Mucosa of stomach (tissue), 1 donor: ENCODE results near the gene KCTD7.
"Not testable (repeated sequence)": the region's sequence is repeated elsewhere in the genome, so short reads cannot be mapped to it uniquely, and the experiment has no call there.

Experiments used
- H3K27me3 ChIP-seq: one replicate; pipeline ENCODE4 v1.7.0; 2013; ENCODE audit warnings: mild to moderate bottlenecking, low read length; ENCODE audit not compliant: control insufficient read depth, insufficient read depth
- H3K36me3 ChIP-seq: one replicate; pipeline ENCODE4 v1.7.0; 2013; ENCODE audit warnings: low read length; ENCODE audit not compliant: control insufficient read depth, insufficient read depth
- H3K4me1 ChIP-seq: one replicate; pipeline ENCODE4 v1.7.0; 2013; ENCODE audit warnings: mild to moderate bottlenecking, low read length; ENCODE audit not compliant: control insufficient read depth, insufficient read depth
- H3K4me3 ChIP-seq: one replicate; pipeline ENCODE4 v1.7.0; 2013; ENCODE audit warnings: low read length
- H3K9ac ChIP-seq: one replicate; pipeline ENCODE4 v1.7.0; 2013; ENCODE audit warnings: mild to moderate bottlenecking, low read length, moderate library complexity
- H3K9me3 ChIP-seq: one replicate; pipeline ENCODE4 v1.7.0; 2013; ENCODE audit warnings: mild to moderate bottlenecking, low read length, moderate library complexity; ENCODE audit not compliant: control insufficient read depth
- donor health status: Pancreatic carcinoma.

The KCTD7 gene

DNA sequence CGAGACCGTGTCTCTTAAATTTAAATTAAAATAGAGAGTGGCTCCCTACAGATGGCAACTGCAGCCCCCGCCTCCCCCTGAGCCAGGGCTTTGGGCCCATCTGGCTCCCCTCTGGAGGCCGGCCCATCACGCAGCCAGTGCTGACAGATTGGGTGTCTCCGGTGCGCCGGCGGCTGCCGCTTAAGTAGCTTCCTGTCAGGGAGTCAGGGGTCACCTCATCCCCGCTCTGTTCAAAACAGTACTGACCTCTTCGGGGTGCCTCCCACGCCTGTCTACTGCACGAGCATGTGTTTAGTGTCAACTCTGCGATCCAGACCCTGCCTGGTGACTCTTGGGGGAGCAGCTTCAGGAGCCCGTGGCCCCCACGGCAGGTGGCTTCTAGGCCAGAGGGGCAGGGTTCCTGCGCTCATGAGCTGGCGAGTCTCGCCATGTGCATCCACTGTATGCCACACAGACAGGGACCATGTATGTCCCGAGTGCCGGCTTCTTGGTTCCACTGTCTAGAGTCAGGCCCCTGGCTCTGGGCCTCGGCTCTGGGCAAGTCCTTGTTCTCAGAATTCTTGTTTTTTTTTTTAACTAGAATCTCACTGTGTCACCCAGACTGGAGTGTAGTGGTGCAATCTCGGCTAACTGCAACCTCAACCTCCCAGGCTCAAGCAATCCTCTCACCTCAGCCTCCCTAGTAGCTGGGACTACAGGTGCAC is 36.1 kb downstream of the KCTD7 start:
- no peak overlapping the region for H3K4me3 ChIP-seq
- no peaks in the 10 kb centered on the region for H3K27me3 ChIP-seq
- no peaks in the 10 kb centered on the region for H3K9me3 ChIP-seq
- H3K4me1 ChIP-seq: peaks cover 3% of the 10 kb centered on the region
- no peaks in the 10 kb centered on the region for H3K36me3 ChIP-seq
- no peak overlapping the region for H3K9ac ChIP-seq

DNA sequence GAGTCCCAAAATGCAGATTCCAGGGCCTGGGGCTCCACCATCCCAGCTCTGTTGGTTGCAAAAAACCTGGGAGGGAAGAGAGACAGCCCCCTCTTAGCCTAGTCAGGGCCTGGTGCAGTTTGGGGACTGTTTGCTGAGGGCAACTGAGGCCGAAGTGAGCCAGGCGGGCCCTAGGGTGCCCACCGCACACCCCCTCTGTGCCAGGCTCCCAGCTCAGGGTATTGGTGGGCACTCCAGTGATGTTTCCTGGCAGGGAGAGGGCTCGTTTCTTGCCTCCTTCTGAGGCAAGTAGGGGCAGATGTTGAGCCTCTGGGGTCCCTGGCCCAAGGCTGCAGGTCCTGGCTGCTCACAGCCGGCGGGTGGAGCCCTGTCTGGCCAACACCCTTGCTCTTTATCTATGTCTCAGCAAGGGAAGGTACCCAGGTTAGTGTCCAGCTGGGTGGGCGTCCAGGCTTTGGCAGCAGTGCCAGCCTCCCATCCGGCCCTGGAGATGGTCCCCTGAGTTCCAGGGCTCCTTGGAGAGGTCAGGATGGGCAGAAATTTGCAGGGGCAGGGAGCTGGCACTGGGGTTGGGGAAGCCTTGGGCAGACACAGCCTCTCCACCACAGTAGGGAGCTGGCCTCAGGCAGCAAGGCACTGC is 37.8 kb downstream of the KCTD7 start:
- Histone ChIP-seq H3K27me3 (no peaks in the 10 kb centered on the region), H3K36me3 (no peaks in the 10 kb centered on the region), H3K9ac (no peak overlapping the region), H3K9me3 (no peaks in the 10 kb centered on the region), H3K4me1 (peaks cover 3% of the 10 kb centered on the region), H3K4me3 (no peak overlapping the region)

DNA sequence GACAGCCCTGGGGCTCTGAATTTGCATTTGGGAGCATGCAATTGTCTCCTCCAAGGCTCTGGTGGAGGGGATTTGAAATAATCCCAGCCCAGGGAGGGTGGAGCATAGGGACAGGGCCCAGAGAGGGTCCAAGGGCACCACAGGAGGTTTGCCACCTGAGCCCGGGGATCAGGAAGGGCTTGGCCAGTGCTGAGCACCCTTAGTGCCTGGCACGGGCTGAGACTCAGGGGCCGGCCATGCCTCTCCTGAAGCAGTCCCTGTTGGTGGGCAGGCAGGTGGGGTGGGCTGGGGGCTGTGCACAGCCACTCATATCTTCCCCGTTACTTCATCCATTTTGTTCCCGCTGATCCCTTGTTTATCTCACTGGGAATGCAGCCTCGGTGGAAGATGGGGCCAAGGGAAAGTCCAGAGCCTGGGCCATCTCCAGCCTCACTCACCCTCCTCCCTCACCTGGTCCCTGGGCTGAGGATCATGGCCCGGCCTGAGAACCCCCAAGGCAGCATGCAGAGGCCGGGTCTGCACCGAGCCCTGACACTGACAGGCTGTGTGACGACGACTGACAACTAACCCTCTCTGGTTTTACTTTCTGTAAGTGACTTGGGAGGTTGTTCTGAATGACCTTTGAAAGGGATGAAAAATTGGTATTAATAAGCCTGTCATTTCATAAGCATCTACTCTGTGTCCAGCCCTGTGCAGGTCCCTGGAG is 38.5 kb downstream of the KCTD7 start:
- peaks cover 3% of the 10 kb centered on the region for H3K4me1 ChIP-seq
- no peaks in the 10 kb centered on the region for H3K36me3 ChIP-seq
- no peak overlapping the region for H3K4me3 ChIP-seq
- no peaks in the 10 kb centered on the region for H3K9me3 ChIP-seq
- no peaks in the 10 kb centered on the region for H3K27me3 ChIP-seq
- H3K9ac ChIP-seq: no peak overlapping the region

DNA sequence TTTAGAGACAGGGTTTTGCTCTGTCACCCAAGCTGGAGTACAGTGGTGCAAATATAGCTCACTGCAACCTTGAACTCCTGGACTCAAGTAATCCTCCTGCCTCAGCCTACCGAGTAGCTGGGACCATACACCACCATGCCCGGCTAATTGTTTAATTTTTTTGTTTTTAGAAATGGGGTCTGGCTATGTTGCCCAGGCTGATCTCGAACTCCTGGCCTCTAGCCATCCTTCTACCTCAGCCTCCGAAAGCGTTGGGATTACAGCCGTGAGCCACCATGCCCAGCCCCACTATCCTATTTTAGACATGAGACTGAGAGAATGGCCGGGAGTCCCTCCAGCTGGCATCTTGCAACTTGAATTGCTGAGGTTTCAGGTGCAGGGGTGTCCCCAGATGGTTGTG is 39.4 kb downstream of the KCTD7 start:
- no peak overlapping the region for H3K4me3 ChIP-seq
- no peak overlapping the region for H3K9ac ChIP-seq
- H3K4me1 ChIP-seq: peaks cover 3% of the 10 kb centered on the region

DNA sequence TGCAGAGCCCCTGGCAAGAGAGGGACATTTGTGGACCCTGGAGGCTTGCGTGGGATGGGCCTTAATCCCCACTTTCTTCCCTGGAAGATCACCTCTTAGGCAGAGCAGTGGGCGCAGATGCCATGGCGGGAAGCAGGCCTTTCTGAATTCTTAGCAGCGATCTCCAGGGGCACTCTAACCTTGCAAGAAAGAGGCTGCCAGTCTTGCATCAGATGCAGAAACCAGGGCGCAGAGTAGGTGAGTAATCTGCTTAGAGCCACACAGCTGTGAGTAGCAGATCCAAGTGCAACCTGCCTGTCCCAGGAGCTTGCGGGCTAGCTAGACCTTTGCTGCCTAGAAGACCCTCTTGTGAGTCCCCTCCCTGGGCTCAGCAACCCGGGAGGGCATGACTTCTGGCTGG is 40.0 kb downstream of the KCTD7 start:
- no peaks in the 10 kb centered on the region for H3K27me3 ChIP-seq
- no peak overlapping the region for H3K4me3 ChIP-seq
- no peaks in the 10 kb centered on the region for H3K9me3 ChIP-seq
- H3K9ac ChIP-seq: no peak overlapping the region
- H3K36me3 ChIP-seq: no peaks in the 10 kb centered on the region
- peaks cover 3% of the 10 kb centered on the region for H3K4me1 ChIP-seq

More for the DNA sequence above, 39.4 kb downstream of the KCTD7 start:
- Histone ChIP-seq H3K27me3 (no peaks in the 10 kb centered on the region), H3K9me3 (no peaks in the 10 kb centered on the region), H3K36me3 (no peaks in the 10 kb centered on the region)

DNA sequence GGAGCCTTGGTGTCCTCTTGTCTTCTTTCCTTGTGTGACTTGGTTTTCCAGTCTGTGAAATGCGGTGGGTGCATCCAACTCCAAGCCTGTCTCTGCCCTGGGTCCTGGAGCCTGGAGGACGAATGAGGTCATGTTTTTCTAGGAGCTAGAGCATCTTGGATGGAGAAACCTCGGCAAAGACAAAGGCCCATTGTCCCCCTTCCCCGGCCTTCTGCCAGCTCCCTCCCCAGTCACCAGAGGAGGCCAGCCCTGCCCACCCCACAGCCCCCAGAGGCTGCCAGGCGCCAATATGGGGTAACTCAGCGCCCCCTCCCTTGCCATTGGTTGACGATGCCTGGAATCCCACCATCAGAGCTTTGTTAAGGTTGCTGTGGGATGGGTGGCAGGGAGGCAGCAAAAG is 40.4 kb downstream of the KCTD7 start:
- Histone ChIP-seq H3K4me3 (no peak overlapping the region), H3K9me3 (no peaks in the 10 kb centered on the region), H3K27me3 (no peaks in the 10 kb centered on the region), H3K4me1 (peaks cover 3% of the 10 kb centered on the region), H3K36me3 (no peaks in the 10 kb centered on the region), H3K9ac (no peak overlapping the region)

DNA sequence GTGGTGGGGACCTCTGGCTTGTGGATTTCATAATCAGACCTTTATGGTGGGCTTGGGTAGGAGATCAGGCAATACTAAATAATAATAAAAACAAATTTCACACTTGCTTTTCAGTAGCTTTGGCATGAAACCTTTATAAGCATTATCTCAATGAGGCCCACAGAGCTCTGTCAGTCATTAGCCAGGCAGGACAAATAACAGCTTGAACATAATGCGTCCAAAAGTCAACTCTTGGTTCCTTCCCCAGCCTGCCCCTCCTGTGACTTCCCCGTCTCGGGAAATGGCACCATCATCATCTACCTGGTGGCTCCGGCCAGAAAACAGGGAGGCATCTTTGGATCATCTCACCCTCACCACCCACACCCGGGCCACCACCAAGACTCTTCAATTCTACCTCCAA is 40.8 kb downstream of the KCTD7 start:
- Histone ChIP-seq H3K9me3 (no peaks in the 10 kb centered on the region), H3K27me3 (no peaks in the 10 kb centered on the region), H3K4me1 (peaks cover 3% of the 10 kb centered on the region), H3K4me3 (no peak overlapping the region), H3K9ac (no peak overlapping the region), H3K36me3 (no peaks in the 10 kb centered on the region)

DNA sequence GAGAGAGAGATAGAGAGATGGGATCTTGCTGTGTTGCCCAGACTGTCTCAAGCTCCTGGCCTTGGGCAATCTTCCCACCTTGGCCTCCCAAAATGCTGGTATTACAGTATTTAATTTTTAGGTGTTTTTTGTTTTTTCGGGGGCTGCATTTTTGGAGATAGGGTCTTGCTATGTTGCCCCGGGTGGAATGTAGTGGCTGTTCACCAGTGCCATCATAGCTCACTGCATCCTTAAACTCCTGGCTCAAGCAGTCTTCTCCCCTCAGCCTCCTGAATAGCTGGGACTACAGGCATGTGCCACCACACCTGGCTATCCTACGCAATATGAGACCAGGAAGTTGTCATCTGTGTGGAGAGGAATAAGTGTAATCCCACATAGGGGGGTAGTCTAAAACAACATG is 42.4 kb downstream of the KCTD7 start:
- Histone ChIP-seq H3K9me3 (no peaks in the 10 kb centered on the region), H3K36me3 (no peaks in the 10 kb centered on the region), H3K27me3 (no peaks in the 10 kb centered on the region), H3K4me1 (peaks cover 3% of the 10 kb centered on the region), H3K4me3 (no peak overlapping the region), H3K9ac (no peak overlapping the region)

DNA sequence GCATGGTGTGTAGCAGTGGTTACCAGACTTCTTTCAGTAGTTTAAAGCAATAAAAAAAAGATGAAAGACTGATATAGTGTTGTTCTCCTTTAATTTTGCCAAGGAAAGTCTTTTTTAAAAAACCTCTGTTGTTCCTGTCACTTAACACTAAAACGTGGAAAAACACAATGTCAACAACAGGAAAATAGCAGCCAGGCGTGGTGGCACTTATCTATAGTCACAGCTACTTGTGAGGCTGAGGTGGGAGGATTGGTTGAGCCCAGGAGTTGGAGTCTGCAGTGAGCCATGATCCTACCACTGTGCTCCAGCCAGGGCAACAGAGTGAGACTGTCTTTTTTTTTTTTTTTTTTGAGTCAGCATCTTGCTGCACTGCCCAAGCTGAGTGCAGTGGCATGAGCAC is 42.8 kb downstream of the KCTD7 start:
- not testable (repeated sequence) for H3K27me3 ChIP-seq, H3K36me3 ChIP-seq, H3K4me3 ChIP-seq, H3K9ac ChIP-seq, H3K9me3 ChIP-seq, H3K4me1 ChIP-seq

DNA sequence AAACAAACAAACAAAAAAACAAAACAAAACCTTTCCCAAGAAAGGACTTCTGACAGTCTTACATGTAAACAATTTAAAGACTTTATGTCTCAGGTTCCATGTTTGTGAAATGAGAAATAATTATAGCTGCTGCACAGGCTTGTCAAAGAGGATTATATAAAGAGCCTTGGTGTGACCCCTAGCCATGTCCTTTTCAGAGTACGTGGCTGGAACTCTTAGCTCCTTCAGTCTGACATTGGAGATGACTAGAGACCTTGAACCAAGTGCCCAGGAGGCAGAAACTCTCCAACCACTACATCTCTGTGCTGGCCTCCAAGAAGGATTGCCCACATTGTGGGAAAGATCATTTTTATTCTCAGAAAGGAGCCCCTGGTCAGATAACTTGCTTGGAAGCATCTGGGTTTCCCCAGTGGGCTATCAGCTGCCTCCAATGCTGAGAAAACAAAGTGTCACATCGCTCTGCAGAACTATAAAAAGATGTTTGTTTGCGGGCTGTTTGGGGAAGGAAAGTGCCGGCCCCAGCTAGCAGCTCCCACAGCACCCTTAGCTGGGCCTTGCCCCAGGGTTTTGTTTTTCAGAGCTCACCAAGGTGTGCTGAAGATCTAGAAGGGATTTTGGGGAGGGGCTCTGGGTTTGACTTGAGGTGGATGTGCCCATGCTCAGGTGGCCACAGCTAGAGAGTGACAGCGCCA is 43.9 kb downstream of the KCTD7 start:
- H3K9me3 ChIP-seq, H3K36me3 ChIP-seq, H3K4me3 ChIP-seq, H3K9ac ChIP-seq, H3K27me3 ChIP-seq, H3K4me1 ChIP-seq: not testable (repeated sequence)

DNA sequence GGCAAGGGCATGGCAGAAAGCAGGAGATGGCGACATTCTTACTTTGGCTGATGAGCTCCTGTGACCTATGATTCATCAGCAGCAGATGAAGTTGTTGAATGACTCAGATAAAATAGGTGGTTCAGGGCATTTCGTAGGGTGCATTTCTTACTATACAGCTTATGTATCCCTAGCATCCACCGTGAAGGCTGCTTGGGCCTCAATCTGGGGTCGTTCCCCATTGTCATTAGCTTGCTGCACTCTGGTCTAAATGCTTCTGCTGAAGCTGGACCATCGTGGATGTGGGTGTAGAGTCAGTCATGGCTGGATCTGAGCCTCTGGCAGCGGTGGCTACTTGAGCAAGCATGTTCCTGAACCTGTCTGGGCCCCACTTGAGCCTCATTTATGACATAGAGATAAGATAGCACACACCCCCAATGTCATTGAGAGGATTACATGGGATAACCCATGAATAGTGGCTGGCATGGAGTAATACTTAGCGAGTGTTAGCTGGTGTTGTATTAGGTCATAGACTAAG is 44.5 kb downstream of the KCTD7 start:
- H3K4me3 ChIP-seq, H3K27me3 ChIP-seq, H3K4me1 ChIP-seq, H3K9me3 ChIP-seq, H3K36me3 ChIP-seq, H3K9ac ChIP-seq: not testable (repeated sequence)
